DND-41 (cell line): Measurements from ENCODE around the gene CEMIP2.

ENCODE experiments used
- ATAC-seq: fragments of 200-7000 bp; cut with Tn5 transposase; 3 replicates; pipeline ENCODE4 v1.9.1; 2021; ENCODE audit warnings: low read depth; ENCODE audit not compliant: insufficient read depth
- DNase-seq: peaks from one replicate; pipeline ENCODE4 v3.0.0-alpha.2; 2020
- H2AFZ ChIP-seq: 2 replicates; pipeline ENCODE4 v1.6.0; 2012; ENCODE audit warnings: low read depth, low read length
- H3K27ac ChIP-seq: 2 replicates; pipeline ENCODE4 v1.5.1; 2012; ENCODE audit warnings: low read length, inconsistent platforms
- H3K27me3 ChIP-seq: fragments of 200-600 bp; sonication (generic); 2 replicates; pipeline ENCODE4 v1.6.0; 2012; ENCODE audit warnings: low read length, mild to moderate bottlenecking, inconsistent platforms; ENCODE audit not compliant: insufficient read depth, poor library complexity
- H3K36me3 ChIP-seq: 2 replicates; pipeline ENCODE4 v1.5.1; 2012; ENCODE audit warnings: low read length, inconsistent platforms; ENCODE audit not compliant: insufficient read depth
- H3K4me1 ChIP-seq: 2 replicates; pipeline ENCODE4 v1.5.1; 2012; ENCODE audit warnings: mild to moderate bottlenecking, low read length; ENCODE audit not compliant: insufficient read depth
- H3K4me2 ChIP-seq: 2 replicates; pipeline ENCODE4 v1.6.0; 2012; ENCODE audit warnings: mild to moderate bottlenecking, moderate library complexity, low read length, inconsistent platforms; ENCODE audit not compliant: insufficient read depth
- H3K4me3 ChIP-seq, 2 experiments: fragments of 200-600 bp in 1 of 2; shearing (Covaris generic) in 1 of 2; 2 replicates each; pipeline ENCODE4 v1.5.1; 2012 to 2016; ENCODE audit warnings: inconsistent platforms in 2 of 2, low read length in 2 of 2, mild to moderate bottlenecking in 2 of 2, low read depth in 1 of 2, moderate library complexity in 1 of 2
- H3K79me2 ChIP-seq: 2 replicates; pipeline ENCODE4 v1.6.0; 2012; ENCODE audit warnings: low read length, inconsistent platforms; ENCODE audit not compliant: insufficient read depth
- H3K9ac ChIP-seq: 2 replicates; pipeline ENCODE4 v1.6.0; 2012; ENCODE audit warnings: low read depth, mild to moderate bottlenecking, inconsistent platforms, low read length, moderate library complexity
- H3K9me3 ChIP-seq: 2 replicates; pipeline ENCODE4 v1.5.1; 2012; ENCODE audit warnings: low read length, moderate library complexity, mild to moderate bottlenecking, inconsistent platforms; ENCODE audit not compliant: insufficient read depth, severe bottlenecking
- H4K20me1 ChIP-seq: 2 replicates; pipeline ENCODE4 v1.6.0; 2012; ENCODE audit warnings: low read length; ENCODE audit not compliant: insufficient read depth
- CTCF ChIP-seq: IDR thresholded peaks from 2 replicates; pipeline ENCODE4 v1.5.1; 2012; ENCODE audit warnings: borderline replicate concordance, low read length, moderate library complexity, mild to moderate bottlenecking; ENCODE audit not compliant: poor library complexity, severe bottlenecking; ENCODE audit errors: extremely low read depth
- EZH2 ChIP-seq: IDR thresholded peaks from 3 replicates; pipeline ENCODE4 v1.6.1; 2012; ENCODE audit warnings: borderline replicate concordance, low read depth, mild to moderate bottlenecking, moderate library complexity, low read length, inconsistent platforms; ENCODE audit not compliant: severe bottlenecking

Gene CEMIP2

GRCh38 chr9:71766663-71767062 lies 1.6 kb downstream of the CEMIP2 start:
- H3K27me3 ChIP-seq: peaks cover 14% of the 10 kb centered on the region
- no peaks in the 10 kb centered on the region for H3K9me3 ChIP-seq
- no peak for TF ChIP-seq EZH2
- no peak for TF ChIP-seq CTCF
- H2AFZ ChIP-seq: no peak overlapping the region
- no peaks in the 10 kb centered on the region for H3K36me3 ChIP-seq
- no peaks in the 10 kb centered on the region for H4K20me1 ChIP-seq
- DNase-seq (no peak), ATAC-seq (no peak)
- H3K79me2 ChIP-seq: 0 out of 2 replicates have a peak, but pooled peaks cover 2% of the 10 kb centered on the region
- no peak overlapping the region for H3K27ac ChIP-seq
- no peak overlapping the region for H3K9ac ChIP-seq
- no peak overlapping the region for H3K4me3 ChIP-seq
- peaks cover 19% of the 10 kb centered on the region for H3K4me1 ChIP-seq
- no peak overlapping the region for H3K4me2 ChIP-seq

- H3K36me3 ChIP-seq: no peaks in the 10 kb centered on the region
- no peaks in the 10 kb centered on the region for H4K20me1 ChIP-seq
- ATAC-seq (no peak), DNase-seq (no peak)
- TF ChIP-seq CTCF (no peak), EZH2 (no peak)
- peaks cover 14% of the 10 kb centered on the region for H3K27me3 ChIP-seq
- H3K4me1 ChIP-seq: peaks cover 19% of the 10 kb centered on the region
- 0 out of 2 replicates have a peak, but pooled peaks cover 2% of the 10 kb centered on the region for H3K79me2 ChIP-seq
- no peak overlapping the region for H3K4me3 ChIP-seq
- no peaks in the 10 kb centered on the region for H3K9me3 ChIP-seq
- H2AFZ ChIP-seq: no peak overlapping the region
- no peak overlapping the region for H3K4me2 ChIP-seq
- no peak overlapping the region for H3K27ac ChIP-seq
- no peak overlapping the region for H3K9ac ChIP-seq
These were observed 2.6 kb downstream of the CEMIP2 start for GRCh38 chr9:71765693-71766092.

GRCh38 chr9:71764891-71765290 lies 3.4 kb downstream of the CEMIP2 start:
- no peak overlapping the region for H2AFZ ChIP-seq
- no peaks in the 10 kb centered on the region for H3K9me3 ChIP-seq
- H3K4me3 ChIP-seq: no peak overlapping the region
- H3K4me1 ChIP-seq: peaks cover 19% of the 10 kb centered on the region
- DNase-seq (no peak), ATAC-seq (no peak)
- 0 out of 2 replicates have a peak, but pooled peaks cover 2% of the 10 kb centered on the region for H3K79me2 ChIP-seq
- H3K4me2 ChIP-seq: no peak overlapping the region
- peaks cover 14% of the 10 kb centered on the region for H3K27me3 ChIP-seq
- TF ChIP-seq CTCF: no peak
- no peak for TF ChIP-seq EZH2
- no peaks in the 10 kb centered on the region for H4K20me1 ChIP-seq
- H3K27ac ChIP-seq: no peak overlapping the region
- no peaks in the 10 kb centered on the region for H3K36me3 ChIP-seq
- H3K9ac ChIP-seq: no peak overlapping the region

- ATAC-seq (no peak), DNase-seq (no peak)
- H3K4me1 ChIP-seq: peaks cover 15% of the 10 kb centered on the region
- no peaks in the 10 kb centered on the region for H4K20me1 ChIP-seq
- H2AFZ ChIP-seq: no peak overlapping the region
- no peak overlapping the region for H3K27ac ChIP-seq
- H3K9ac ChIP-seq: no peak overlapping the region
- peaks cover 10% of the 10 kb centered on the region for H3K27me3 ChIP-seq
- 0 out of 2 replicates have a peak, but pooled peaks cover 2% of the 10 kb centered on the region for H3K79me2 ChIP-seq
- no peak overlapping the region for H3K4me3 ChIP-seq
- TF ChIP-seq EZH2: no peak
- TF ChIP-seq CTCF: no peak
- H3K4me2 ChIP-seq: no peak overlapping the region
- no peaks in the 10 kb centered on the region for H3K9me3 ChIP-seq
- no peaks in the 10 kb centered on the region for H3K36me3 ChIP-seq
These were observed 3.9 kb downstream of the CEMIP2 start for GRCh38 chr9:71764463-71764862.
